ENCODE measurements around the gene CAMTA1. TPM values are rescaled to one million over a fixed set of nuclear protein-coding genes. Genes with fewer than 3 reads are reported as not detected.
"Not testable (repeated sequence)": the region's sequence is repeated elsewhere in the genome, so short reads cannot be mapped to it uniquely, and the experiment has no call there.

Gene CAMTA1
- total RNA-seq, 3 donors from 2014 or later, result 73.4 to 114 (median 82.6) TPM

DNA sequence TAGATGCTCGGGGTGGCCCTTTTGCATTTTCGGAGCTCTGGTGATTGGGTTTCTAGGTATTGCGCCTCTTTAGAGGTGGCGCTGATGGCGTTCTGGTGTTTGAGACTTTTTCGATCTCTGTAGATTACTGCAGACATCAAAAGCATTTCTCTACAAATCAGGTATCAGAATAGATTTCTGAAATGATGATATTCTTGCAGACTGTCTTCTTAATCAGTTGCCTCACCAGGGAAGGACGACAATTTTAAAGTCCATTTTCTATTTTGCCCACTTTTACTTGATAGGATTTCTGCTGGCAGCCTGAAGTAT lies 920.6 kb downstream of the CAMTA1 start:
- Histone ChIP-seq H3K9me3 (no peaks in the 10 kb centered on the region), H3K36me3 (ENCODE audit: low read depth) (no peaks in the 10 kb centered on the region), H3K4me1 (ENCODE audit: low read depth) (no peaks in the 10 kb centered on the region), H3K4me3 (no peak overlapping the region)
- intact Hi-C loops (cut with DNase I, micrococcal nuclease), result loop anchor here in 1 of 2 donors (10.0 kb wide), 1 partner anchor 49 kb away; no protein-coding TSS in a partner anchor
- TF ChIP-seq, protein P1, sequence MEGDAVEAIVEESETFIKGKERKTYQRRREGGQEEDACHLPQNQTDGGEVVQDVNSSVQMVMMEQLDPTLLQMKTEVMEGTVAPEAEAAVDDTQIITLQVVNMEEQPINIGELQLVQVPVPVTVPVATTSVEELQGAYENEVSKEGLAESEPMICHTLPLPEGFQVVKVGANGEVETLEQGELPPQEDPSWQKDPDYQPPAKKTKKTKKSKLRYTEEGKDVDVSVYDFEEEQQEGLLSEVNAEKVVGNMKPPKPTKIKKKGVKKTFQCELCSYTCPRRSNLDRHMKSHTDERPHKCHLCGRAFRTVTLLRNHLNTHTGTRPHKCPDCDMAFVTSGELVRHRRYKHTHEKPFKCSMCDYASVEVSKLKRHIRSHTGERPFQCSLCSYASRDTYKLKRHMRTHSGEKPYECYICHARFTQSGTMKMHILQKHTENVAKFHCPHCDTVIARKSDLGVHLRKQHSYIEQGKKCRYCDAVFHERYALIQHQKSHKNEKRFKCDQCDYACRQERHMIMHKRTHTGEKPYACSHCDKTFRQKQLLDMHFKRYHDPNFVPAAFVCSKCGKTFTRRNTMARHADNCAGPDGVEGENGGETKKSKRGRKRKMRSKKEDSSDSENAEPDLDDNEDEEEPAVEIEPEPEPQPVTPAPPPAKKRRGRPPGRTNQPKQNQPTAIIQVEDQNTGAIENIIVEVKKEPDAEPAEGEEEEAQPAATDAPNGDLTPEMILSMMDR (IDR thresholded peaks at IDR 0.05), result no peak
- no peak for DNase-seq
- ATAC-seq, result no peak

DNA sequence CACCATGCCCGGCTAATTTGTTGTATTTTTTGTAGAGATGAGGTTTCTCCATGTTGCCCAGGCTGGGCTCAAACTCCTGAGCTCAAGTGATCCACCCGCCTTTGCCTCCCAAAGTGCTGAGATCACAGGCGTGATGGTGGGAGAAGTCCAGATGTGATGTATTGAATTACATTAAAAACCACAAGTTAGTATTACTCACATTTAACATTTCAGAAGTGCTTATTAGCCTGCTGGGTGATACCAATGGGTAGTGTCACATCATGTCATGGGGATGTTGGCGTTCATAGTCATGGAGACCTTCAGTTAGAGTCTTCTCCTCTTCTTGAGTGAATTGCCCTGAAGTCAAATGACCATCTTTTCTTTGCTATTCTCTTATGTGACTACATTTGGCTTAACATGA lies 922.3 kb downstream of the CAMTA1 start:
- no peaks in the 10 kb centered on the region for H3K36me3 ChIP-seq (ENCODE audit: low read depth)

DNA sequence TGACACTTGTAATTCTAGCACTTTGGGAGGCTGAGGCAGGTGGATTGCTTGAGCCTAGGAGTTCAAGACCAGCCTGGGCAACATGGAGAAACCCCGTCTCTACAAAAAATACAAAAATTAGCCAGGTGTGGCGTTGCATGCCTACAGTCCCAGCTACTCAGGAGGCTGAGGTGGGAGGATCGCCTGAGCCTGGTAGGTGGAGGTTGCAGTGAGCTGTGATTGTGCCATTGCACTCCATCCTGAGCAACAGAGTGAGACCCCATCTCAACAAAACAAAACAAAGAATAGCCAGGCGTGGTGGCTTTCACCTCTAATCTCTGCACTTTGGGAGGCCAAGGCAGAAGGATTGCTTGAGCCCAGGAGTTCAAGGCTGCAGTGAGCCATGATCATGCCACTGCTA lies 922.8 kb downstream of the CAMTA1 start:
- not testable (repeated sequence) for H3K4me1 ChIP-seq (ENCODE audit: low read depth); H3K9me3 ChIP-seq; DNase-seq; H3K4me3 ChIP-seq; H3K36me3 ChIP-seq (ENCODE audit: low read depth); ATAC-seq
- intact Hi-C loops (cut with DNase I, micrococcal nuclease), result loop anchor here in 1 of 2 donors (10.0 kb wide), 1 partner anchor 47 kb away; no protein-coding TSS in a partner anchor

More for the DNA sequence above, 922.3 kb downstream of the CAMTA1 start:
- no peaks in the 10 kb centered on the region for H3K9me3 ChIP-seq
- TF ChIP-seq, protein P1 (IDR thresholded peaks at IDR 0.05), result no peak
- H3K4me3 ChIP-seq, result no peak overlapping the region
- intact Hi-C loops (cut with DNase I, micrococcal nuclease), result loop anchor here in 1 of 2 donors (10.0 kb wide), 1 partner anchor 47 kb away; no protein-coding TSS in a partner anchor
- ATAC-seq (no peak), DNase-seq (no peak)
- no peaks in the 10 kb centered on the region for H3K4me1 ChIP-seq (ENCODE audit: low read depth)

DNA sequence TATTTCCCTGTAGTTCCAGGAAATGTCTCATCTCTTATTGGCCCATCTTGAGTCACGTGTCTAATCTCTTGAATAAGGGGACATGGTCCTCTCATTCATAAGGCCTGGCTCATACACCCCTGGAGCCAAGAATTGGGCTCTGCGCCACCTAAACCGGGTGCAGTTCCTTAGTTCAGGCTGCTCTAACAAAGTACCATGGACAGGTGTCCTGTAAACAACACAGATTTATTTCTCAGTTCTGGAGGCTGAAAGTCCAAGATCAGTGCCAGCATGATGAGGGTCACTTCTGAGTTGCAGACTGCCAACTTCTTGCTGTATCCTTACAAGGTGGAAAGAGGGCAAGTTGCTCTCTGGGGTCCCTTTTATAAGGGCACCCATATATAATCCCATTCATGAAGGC lies 925.6 kb downstream of the CAMTA1 start:
- no peak for ATAC-seq
- TF ChIP-seq, protein P1 (IDR thresholded peaks at IDR 0.05), result no peak
- no peak overlapping the region for H3K4me3 ChIP-seq
- no peaks in the 10 kb centered on the region for H3K9me3 ChIP-seq
- intact Hi-C loops (cut with DNase I, micrococcal nuclease), result no loop called here
- H3K4me1 ChIP-seq (ENCODE audit: low read depth), result no peaks in the 10 kb centered on the region
- no peak for DNase-seq
- no peaks in the 10 kb centered on the region for H3K36me3 ChIP-seq (ENCODE audit: low read depth)

DNA sequence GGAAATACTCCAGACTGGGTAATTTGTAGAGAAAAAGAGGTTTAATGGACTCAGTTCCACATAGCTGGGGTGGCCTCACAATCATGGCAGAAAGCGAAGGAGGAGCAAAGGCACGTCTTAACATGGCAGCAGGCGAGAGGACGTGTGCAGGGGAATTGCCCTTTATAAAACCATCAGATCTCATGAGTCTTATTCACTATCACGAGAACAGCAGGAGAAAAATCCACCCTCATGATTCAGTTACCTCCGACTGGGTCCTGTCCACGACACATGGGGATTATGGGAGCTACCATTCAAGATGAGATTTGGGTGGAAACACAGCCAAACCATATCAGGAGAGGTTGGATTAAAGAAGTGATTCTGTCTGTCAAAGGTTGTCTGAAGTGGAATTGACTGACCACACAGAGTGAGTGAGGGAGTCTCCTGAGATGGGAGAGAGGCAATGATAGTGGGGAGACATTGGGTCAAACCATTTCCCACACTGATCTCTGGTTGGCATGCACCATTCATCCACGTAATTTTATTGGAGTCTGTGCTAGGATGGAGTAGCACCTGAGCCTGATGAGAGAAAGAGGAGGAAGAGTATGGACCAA lies 927.6 kb downstream of the CAMTA1 start:
- Histone ChIP-seq H3K36me3 (ENCODE audit: low read depth) (no peaks in the 10 kb centered on the region), H3K4me3 (no peak overlapping the region), H3K9me3 (no peaks in the 10 kb centered on the region), H3K4me1 (ENCODE audit: low read depth) (no peaks in the 10 kb centered on the region)
- intact Hi-C loops (cut with DNase I, micrococcal nuclease), result no loop called here
- DNase-seq (no peak), ATAC-seq (no peak)
- TF ChIP-seq, protein P1 (IDR thresholded peaks at IDR 0.05), result no peak

DNA sequence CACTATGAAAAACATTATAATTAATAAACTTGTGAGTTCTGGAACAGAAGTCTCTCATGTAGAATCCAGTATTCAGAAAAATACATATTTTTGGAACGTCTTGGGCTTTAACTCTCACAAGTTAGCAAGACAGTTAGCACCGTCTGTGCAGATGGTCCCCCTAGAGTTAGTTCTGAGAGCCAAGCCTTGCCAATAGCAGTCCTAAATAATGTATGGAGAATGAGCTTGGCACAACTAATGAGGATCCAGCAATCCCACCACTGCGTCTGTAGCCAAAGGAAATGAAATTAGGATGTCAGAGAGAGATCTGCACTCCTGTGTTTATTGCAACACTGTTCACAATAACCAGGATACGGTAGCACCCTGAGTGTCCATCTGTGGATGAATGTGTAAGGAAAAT lies 931.3 kb downstream of the CAMTA1 start:
- Histone ChIP-seq H3K9me3 (no peaks in the 10 kb centered on the region), H3K4me1 (ENCODE audit: low read depth) (no peaks in the 10 kb centered on the region), H3K4me3 (no peak overlapping the region), H3K36me3 (ENCODE audit: low read depth) (no peaks in the 10 kb centered on the region)
- ATAC-seq (no peak), DNase-seq (no peak)
- TF ChIP-seq, protein P1 (IDR thresholded peaks at IDR 0.05), result no peak
- intact Hi-C loops (cut with DNase I, micrococcal nuclease), result no loop called here

All from mucosa of descending colon (tissue), 3 donors.